ENCODE results near the gene ELOB.

ELOB gene

DNA sequence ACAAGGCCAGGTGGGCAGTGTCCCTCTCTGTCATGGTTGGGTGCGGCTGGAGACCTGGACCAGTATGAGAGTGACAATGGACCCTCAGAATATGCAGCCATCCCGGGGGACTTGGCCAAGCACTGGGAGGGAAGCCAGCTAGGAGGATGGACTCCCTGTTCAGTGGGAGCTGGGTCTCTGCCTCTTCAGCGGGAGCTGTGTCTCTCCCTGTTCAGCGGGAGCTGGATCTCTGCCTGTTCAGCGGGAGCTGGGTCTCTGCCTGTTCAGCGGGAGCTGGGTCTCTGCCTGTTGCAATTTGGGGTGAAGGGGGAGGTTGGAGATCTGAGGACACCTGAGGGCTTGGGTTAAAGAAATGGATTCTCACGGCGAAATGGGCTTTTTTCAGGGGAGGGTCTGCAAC is 14.1 kb upstream of the ELOB start:
- no peak overlapping the region for H3K4me3 ChIP-seq (ENCODE audit: control insufficient read depth, low read depth, low read length)
- TF ChIP-seq, protein P1, sequence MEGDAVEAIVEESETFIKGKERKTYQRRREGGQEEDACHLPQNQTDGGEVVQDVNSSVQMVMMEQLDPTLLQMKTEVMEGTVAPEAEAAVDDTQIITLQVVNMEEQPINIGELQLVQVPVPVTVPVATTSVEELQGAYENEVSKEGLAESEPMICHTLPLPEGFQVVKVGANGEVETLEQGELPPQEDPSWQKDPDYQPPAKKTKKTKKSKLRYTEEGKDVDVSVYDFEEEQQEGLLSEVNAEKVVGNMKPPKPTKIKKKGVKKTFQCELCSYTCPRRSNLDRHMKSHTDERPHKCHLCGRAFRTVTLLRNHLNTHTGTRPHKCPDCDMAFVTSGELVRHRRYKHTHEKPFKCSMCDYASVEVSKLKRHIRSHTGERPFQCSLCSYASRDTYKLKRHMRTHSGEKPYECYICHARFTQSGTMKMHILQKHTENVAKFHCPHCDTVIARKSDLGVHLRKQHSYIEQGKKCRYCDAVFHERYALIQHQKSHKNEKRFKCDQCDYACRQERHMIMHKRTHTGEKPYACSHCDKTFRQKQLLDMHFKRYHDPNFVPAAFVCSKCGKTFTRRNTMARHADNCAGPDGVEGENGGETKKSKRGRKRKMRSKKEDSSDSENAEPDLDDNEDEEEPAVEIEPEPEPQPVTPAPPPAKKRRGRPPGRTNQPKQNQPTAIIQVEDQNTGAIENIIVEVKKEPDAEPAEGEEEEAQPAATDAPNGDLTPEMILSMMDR (IDR thresholded peaks at IDR 0.05; ENCODE audit: control insufficient read depth, insufficient read depth, low read depth, low read length, missing control alignments) = no peak
- DNase-seq (ENCODE audit: low read depth) = no peak

DNA sequence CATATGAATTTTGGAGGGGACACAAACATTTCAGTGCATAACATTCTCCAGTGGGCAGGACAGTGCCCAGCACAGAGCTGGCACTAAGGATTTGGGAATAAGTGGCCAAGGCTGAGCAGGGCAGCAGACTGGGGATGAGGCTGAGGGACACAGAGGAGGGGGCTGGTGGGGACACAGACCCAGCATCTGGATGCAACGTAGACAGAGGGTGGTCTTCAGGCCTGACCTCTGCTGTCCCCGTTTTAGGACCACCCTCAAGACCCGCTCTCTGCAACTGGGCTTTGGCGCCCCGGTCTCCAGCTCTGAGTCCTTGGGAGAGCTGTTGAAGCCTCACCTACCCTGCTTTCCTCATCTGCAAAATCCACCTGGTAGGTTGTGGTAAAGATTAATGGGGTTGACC is 13.6 kb upstream of the ELOB start:
- TF ChIP-seq, protein P1 (IDR thresholded peaks at IDR 0.05; ENCODE audit: control insufficient read depth, insufficient read depth, low read depth, low read length, missing control alignments) = no peak
- H3K4me3 ChIP-seq (ENCODE audit: control insufficient read depth, low read depth, low read length) = no peak overlapping the region
- no peak for DNase-seq (ENCODE audit: low read depth)

DNA sequence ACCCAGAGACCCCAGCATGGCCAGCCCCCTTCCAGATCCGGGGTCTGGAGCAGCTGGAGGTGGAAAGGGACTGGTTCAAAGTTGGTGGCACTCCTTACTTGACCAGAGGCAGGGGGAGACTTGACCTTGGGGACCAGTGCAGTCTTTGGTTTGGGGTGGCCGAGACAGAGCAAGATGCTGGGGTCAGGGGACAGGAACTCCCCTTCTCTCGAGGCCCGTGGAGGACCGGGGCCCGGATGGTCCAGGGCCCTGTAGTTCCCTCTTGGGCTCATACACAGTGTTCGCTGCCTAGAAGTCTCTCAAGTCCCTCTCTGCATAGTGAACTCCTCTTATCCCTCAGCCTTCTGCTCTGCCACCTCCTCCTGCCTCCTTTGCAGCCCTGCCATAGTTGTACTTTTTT is 10.9 kb upstream of the ELOB start:
- TF ChIP-seq, protein P1 (IDR thresholded peaks at IDR 0.05; ENCODE audit: control insufficient read depth, insufficient read depth, low read depth, low read length, missing control alignments) = no peak
- DNase-seq (ENCODE audit: low read depth) = no peak
- no peak overlapping the region for H3K4me3 ChIP-seq (ENCODE audit: control insufficient read depth, low read depth, low read length)

DNA sequence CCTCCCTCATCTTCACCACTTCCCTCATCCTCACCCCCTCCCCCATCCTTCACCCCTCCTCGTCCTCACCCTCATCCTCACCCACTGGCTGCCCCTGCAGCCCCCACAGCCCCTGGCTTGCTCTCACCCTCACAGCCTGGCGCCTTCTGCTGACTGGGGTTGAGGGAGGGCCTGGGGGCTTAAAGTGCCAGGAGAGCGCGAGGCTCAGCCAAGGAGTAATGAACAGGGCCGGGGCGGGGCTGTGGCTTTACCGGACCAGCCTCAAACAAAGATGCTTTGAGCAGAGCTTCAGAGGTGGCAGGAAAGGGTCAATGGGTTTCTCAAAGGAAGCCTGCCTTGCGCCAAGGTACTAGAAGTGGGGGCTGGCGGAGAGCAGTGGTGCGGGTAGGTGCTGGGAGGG is 10.3 kb upstream of the ELOB start, which contains the start of gene PRSS33:
Gene PRSS33 (minus strand): TSS at position 155 of the 400 bp plus-strand sequence. CDS start 1,013 bp downstream, outside the sequence.
- H3K4me3 ChIP-seq (ENCODE audit: control insufficient read depth, low read depth, low read length) = no peak within 1 kb of the TSS
- DNase-seq (ENCODE audit: low read depth) = no peak
- TF ChIP-seq, protein P1 (IDR thresholded peaks at IDR 0.05; ENCODE audit: control insufficient read depth, insufficient read depth, low read depth, low read length, missing control alignments) = no peak

DNA sequence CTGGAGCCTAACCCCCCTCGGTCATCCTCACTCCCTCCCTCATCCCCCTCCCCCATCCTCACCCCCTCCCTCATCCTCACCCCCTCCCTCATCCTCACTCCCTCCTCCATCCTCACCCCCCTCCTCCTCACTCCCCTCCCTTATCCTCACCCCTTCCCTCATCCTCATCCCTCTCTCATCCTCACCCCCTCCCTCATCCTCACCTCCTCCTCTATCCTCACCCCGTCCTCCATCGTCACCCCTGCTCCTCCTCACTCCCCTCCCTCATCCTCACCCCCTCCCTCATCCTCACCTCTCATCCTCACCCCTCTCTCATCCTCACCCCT is 9.7 kb upstream of the ELOB start:
- TF ChIP-seq, protein P1 (IDR thresholded peaks at IDR 0.05; ENCODE audit: control insufficient read depth, insufficient read depth, low read depth, low read length, missing control alignments) = no peak
- H3K4me3 ChIP-seq (ENCODE audit: control insufficient read depth, low read depth, low read length) = no peak overlapping the region
- DNase-seq (ENCODE audit: low read depth) = no peak

DNA sequence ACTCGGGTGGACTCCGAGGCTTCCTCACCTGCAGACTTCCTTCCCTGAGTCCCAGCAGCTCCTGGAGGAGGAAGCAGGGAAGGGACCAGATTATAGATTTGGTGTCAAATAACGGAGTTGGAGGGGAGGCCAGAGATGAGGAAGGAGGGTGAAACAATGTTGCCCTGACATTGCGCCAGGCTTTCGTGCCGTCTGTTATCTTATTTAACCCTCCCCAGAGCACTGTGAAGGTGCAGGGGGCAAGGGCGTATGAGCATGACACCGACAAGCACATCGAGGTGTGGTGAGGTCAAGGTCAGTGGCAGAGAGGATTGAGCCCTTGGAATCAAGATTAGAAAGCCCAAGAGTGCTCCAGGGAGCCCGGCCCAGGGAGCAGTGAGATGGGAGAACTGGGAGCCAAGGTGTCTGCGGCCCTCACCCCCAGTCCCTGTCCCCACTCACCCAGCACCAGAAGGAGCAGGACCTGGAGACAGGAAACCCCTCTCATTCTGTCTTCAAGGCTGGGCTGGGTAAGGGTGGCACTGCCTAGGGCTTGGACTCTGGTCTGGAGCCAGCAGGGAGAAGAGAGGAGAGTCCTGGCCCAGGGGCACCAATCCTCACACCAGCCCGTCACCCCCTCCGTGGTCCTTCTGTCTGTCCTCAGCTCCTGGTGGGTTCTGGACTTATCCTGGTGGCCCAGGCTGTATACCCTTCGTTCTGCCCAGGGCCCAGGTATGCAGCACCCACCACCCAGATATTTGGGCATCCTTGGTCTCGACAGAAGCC is 9.2 kb upstream of the ELOB start:
- DNase-seq (ENCODE audit: low read depth) = no peak
- no peak overlapping the region for H3K4me3 ChIP-seq (ENCODE audit: control insufficient read depth, low read depth, low read length)
- TF ChIP-seq, protein P1 (IDR thresholded peaks at IDR 0.05; ENCODE audit: control insufficient read depth, insufficient read depth, low read depth, low read length, missing control alignments) = no peak

Data from AG09309 (cell line).